Stimulated activated CD4-positive, alpha-beta T cell treated with anti-CD3 and anti-CD28 coated beads, TNF-alpha, amount 100 ng/mL, for 24 hours (primary cell): ENCODE data around the gene LNPEP.
"Not testable (repeated sequence)": the region's sequence is repeated elsewhere in the genome, so short reads cannot be mapped to it uniquely, and the experiment has no call there.

Source experiments
- DNase-seq, 3 experiments: peaks; one replicate each; pipeline ENCODE4 v3.0.0-alpha.2; 2020; ENCODE audit warnings: low read depth in 3 of 3

Gene LNPEP

GRCh38 chr5:97063251-97063650, 127.4 kb downstream of the LNPEP start:
- no peak for DNase-seq

DNA sequence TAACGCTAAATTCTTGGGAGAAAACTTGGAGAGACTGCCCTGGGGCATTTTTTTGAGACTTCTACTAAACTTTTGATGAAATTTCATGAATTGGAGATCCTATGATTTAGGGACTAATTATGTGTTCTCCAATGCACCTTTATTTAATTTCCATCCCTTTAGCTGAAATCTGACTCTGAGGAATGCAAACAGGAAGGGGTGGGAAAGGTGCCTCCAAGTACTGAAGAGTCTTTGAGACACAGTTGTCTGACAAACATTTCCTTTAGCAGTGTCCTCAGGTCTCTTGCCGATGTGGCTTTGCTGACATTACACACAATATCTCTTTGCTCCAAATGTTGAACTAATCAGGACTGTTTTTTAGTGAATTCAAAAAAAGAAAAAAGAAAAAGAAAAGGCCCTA, 129.6 kb downstream of the LNPEP start:
- DNase-seq: no peak

GRCh38 chr5:97067296-97067850, 131.5 kb downstream of the LNPEP start:
- DNase-seq: no peak

DNA sequence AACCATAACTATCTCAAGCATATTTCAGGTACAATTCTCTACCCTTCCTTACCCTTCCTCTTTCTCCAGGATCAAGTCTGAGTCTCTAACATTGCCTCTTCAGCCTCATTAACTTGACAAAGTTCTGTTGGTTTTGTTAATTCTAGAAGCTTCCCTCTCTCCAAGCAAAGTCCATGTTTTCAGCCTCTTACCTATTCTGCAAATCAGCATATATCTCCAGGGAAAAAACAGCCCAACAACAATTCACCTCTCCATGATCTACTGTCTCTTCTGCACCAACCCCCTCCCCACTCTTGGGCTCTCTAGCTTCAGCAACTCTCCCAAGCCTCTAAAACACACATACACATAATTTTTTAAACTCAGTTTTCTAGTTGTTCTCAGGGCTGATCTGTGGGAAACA, 134.4 kb downstream of the LNPEP start:
- no peak for DNase-seq

DNA sequence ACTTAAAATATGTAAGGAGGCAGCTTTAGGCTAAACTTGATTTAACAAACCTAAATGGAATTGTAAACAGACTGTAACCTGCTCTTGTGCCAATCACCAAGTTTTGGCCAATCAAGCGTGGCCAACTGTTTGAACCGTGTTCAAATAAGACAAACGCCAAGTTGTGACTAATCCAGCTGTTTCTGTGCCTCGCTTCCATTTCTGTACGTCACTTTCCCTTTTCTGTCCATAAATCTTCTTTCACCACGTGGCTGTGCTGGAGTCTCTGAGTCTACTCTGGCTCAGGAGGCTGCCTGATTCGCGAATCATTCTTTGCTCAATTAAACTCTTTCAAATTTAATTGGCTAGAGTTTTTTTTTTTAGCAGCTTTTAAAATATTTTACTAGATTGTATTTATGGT, 135.2 kb downstream of the LNPEP start:
- DNase-seq: no peak

DNA sequence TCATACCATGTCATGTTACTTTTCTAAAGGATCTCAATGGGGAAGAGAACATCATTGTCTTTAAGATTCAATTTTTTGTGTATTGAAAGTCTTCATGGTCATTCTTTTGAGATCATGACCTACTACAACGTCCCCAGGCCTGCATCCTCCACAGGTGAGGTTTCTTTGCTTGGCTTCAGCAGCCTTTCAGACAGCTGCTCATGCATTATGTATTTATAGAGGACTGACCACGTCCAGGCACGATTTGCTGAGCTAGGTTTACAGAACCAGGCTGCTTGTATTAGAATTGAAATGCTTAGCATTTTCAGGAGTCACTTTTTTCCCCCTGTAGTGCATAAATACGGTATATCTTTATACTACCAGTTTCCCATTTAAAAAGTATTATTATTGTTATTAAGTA, 136.1 kb downstream of the LNPEP start:
- no peak for DNase-seq

- DNase-seq: no peak
Observed at GRCh38 chr5:97072696-97073095, 136.8 kb downstream of the LNPEP start.

GRCh38 chr5:97073420-97073819, 137.5 kb downstream of the LNPEP start:
- no peak for DNase-seq

GRCh38 chr5:97074859-97075489, 139.1 kb downstream of the LNPEP start:
- no peak for DNase-seq

- DNase-seq: no peak
Observed at GRCh38 chr5:97075649-97076048, 139.8 kb downstream of the LNPEP start.

- DNase-seq: no peak
Observed at GRCh38 chr5:97076098-97076497, 140.2 kb downstream of the LNPEP start.

DNA sequence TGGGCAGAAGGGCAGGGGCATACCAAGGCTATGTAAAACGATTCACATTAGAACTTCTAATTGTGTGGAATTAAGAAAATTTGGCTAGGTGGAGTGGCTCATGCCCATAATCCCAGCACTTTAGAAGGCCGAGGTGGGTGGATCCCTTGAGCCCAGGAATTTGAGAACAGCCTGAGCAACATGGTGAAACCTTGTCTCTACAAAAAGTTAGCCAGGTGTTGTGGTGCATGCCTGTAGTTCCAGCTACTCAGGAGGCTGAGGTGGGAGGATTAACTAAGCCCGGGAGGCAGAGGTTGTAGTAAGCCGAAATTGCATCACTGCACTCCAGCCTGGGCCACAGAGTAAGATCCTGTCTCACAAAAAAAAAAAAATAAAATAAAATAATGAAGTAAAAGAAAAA, 141.4 kb downstream of the LNPEP start:
- DNase-seq: no peak

- DNase-seq: no peak
Observed at GRCh38 chr5:97078958-97079743, 143.3 kb downstream of the LNPEP start.

GRCh38 chr5:97084782-97085458, 149.0 kb downstream of the LNPEP start:
- not testable (repeated sequence) for DNase-seq

DNA sequence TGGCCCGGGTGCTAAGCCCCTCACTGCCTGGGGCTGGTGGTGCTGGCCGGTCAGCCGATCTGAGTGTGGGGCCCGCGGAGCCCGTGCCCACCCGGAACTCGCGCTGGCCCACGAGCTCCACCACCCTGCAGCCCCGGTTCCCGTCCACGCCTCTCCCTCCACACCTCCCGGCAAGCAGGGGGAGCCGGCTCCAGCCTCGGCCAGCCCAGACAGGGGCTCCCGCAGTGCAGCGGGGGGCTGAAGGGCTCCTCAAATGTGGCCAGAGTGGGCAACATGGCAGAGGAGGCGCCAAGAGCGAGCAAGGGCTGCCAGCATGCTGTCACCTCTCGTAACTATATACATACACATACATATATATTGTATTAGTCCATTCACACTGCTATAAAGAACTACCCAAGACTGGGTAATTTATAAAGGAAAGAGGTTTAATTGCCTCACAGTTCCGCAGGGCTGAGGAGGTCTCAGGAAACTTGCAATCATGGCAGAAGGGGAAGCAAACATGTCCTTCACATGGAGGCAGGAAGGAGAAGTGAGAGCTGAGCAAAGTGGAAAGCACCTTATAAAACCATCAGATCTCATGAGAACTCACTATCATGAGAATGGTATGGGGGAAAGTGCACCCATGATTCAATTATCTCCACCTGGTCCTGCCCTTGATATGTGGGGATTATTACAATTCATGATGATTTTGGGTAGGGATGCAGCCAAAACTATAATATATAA, 149.7 kb downstream of the LNPEP start:
- DNase-seq: no peak
